Measurements from ENCODE around the gene DNAJC19.
A peak's percentile ranks its signal among the peaks of the same experiment; 100 is the strongest.
"Not testable (repeated sequence)": the region's sequence is repeated elsewhere in the genome, so short reads cannot be mapped to it uniquely, and the experiment has no call there.

Gene DNAJC19

GRCh38 chr3:180989291-180990163, at the start of gene DNAJC19:
Gene DNAJC19 (minus strand): TSS chr3:180989736. CDS start chr3:180989602, 134 bp downstream.
- DNase-seq = peak; percentile 94

GRCh38 chr3:181030948-181031347, 41.4 kb upstream of the DNAJC19 start:
- no peak for DNase-seq

- no peak for DNase-seq
Observed at GRCh38 chr3:181025204-181025603, 35.7 kb upstream of the DNAJC19 start.

- DNase-seq = no peak
Observed at GRCh38 chr3:181017690-181018089, 28.2 kb upstream of the DNAJC19 start.

- DNase-seq = no peak
Observed at GRCh38 chr3:181009225-181009624, 19.7 kb upstream of the DNAJC19 start.

GRCh38 chr3:181008796-181009195, 19.3 kb upstream of the DNAJC19 start:
- no peak for DNase-seq

GRCh38 chr3:181007262-181007661, 17.7 kb upstream of the DNAJC19 start:
- no peak for DNase-seq

- DNase-seq = no peak
Observed at GRCh38 chr3:181006541-181006940, 17.0 kb upstream of the DNAJC19 start.

GRCh38 chr3:181003469-181003868, 13.9 kb upstream of the DNAJC19 start:
- DNase-seq = not testable (repeated sequence)

- not testable (repeated sequence) for DNase-seq
Observed at GRCh38 chr3:181002331-181002730, 12.8 kb upstream of the DNAJC19 start.

GRCh38 chr3:180996415-180996932, 6.9 kb upstream of the DNAJC19 start:
- DNase-seq = no peak

- no peak for DNase-seq
Observed at GRCh38 chr3:180990505-180990904, 969 bp upstream of the DNAJC19 start.

GRCh38 chr3:180987344-180987743, 2.2 kb downstream of the DNAJC19 start:
- no peak for DNase-seq

- DNase-seq = not testable (repeated sequence)
Observed at GRCh38 chr3:180986366-180986765, 3.2 kb downstream of the DNAJC19 start.

- DNase-seq = no peak
Observed at GRCh38 chr3:180983136-180983535, 6.4 kb downstream of the DNAJC19 start.

GRCh38 chr3:180981912-180982311, 7.6 kb downstream of the DNAJC19 start:
- DNase-seq = no peak

GRCh38 chr3:180980611-180981010, 8.9 kb downstream of the DNAJC19 start:
- DNase-seq = no peak

- no peak for DNase-seq
Observed at GRCh38 chr3:180979961-180980360, 9.6 kb downstream of the DNAJC19 start.

GRCh38 chr3:180977498-180977897, 12.0 kb downstream of the DNAJC19 start:
- DNase-seq = no peak

GRCh38 chr3:180974286-180974685, 15.2 kb downstream of the DNAJC19 start:
- DNase-seq = no peak

GRCh38 chr3:180973543-180973942, 16.0 kb downstream of the DNAJC19 start:
- DNase-seq = no peak

GRCh38 chr3:180970931-180971330, 18.6 kb downstream of the DNAJC19 start:
- DNase-seq = no peak

GRCh38 chr3:180962530-180962929, 27.0 kb downstream of the DNAJC19 start:
- DNase-seq = no peak

- DNase-seq = no peak
Observed at GRCh38 chr3:180961552-180961951, 28.0 kb downstream of the DNAJC19 start.

GRCh38 chr3:180961087-180961486, 28.4 kb downstream of the DNAJC19 start:
- DNase-seq = no peak
